Fibroblast of lung (primary cell): ENCODE results near the gene KRTAP1-4.

Experiments used
- CTCF ChIP-seq, 2 donors: IDR thresholded peaks in 1 of 2; conservative IDR thresholded peaks in 1 of 2; 1 replicate in 1 of 2; 2 replicates in 1 of 2; pipeline ENCODE4 v1.5.1; 2011 to 2012; ENCODE audit warnings: low read length in 2 of 2, control low read depth in 1 of 2, inconsistent platforms in 1 of 2, low read depth in 1 of 2, mild to moderate bottlenecking in 1 of 2
- EZH2 ChIP-seq: IDR thresholded peaks from 2 replicates; pipeline ENCODE4 v1.5.1; 2012; ENCODE audit warnings: low read length, control low read depth, mild to moderate bottlenecking; ENCODE audit errors: missing control alignments

GRCh38 chr17:41018541-41018940 is 11.5 kb downstream of the KRTAP1-4 start:
- TF ChIP-seq CTCF (conservative IDR thresholded peaks at IDR 0.05 in 1 of 2, IDR thresholded peaks at IDR 0.05 in 1 of 2; ENCODE audit: low read depth in 1 of 2, low read length in 2 of 2) = no peak
- TF ChIP-seq EZH2 = no peak
